Measurements from ENCODE around the gene USP7.

The USP7 gene

GRCh38 chr16:8948831-8949230 lies 14.9 kb downstream of the USP7 start:
- Histone ChIP-seq H3K27me3 (replicated peaks in 2 of 5; ENCODE audit: control insufficient read depth in 4 of 5, insufficient read depth in 5 of 5, low read length in 4 of 5) (no peaks in the 10 kb centered on the region), H3K4me1 (ENCODE audit: control extremely low read depth in 1 of 4, control insufficient read depth in 4 of 4, insufficient read depth in 4 of 4, low read length in 3 of 4) (peaks cover 10 to 44% (median 24%) of the 10 kb centered on the region in 4 experiments), H3K4me3 (ENCODE audit: control insufficient read depth in 1 of 7, extremely low read depth in 1 of 7, insufficient read depth in 4 of 7, low read depth in 2 of 7, low read length in 6 of 7) (no peak overlapping the region), H3K36me3 (ENCODE audit: control insufficient read depth in 4 of 4, insufficient read depth in 4 of 4, low read length in 3 of 4) (no peaks in the 10 kb centered on the region), H3K27ac (ENCODE audit: insufficient read depth in 1 of 2, low read depth in 1 of 2, low read length in 2 of 2, poor library complexity in 1 of 2, severe bottlenecking in 2 of 2) (no peak overlapping the region), H3K9me3 (ENCODE audit: control extremely low read depth in 1 of 5, control insufficient read depth in 4 of 5, insufficient read depth in 2 of 5, low read depth in 1 of 5, low read length in 4 of 5) (no peaks in the 10 kb centered on the region)
- CTCF ChIA-PET = interaction anchor here (1.2 to 3.7 kb wide), 4 partner anchors 12 to 60 kb away, joined by 3 to 18 read pairs (median 4); no protein-coding TSS in a partner anchor
- peak in 2 of 3 donors; percentile 17 to 31 for DNase-seq
- POLR2A ChIA-PET = interaction anchor here (0.9 kb wide), 1 partner anchor 48 kb away, joined by 3 read pairs; no protein-coding TSS in a partner anchor
- WGBS (ENCODE audit: insufficient coverage) = 83% methylated on average over 3 of the region's 5 CpGs

GRCh38 chr16:8948069-8948593 lies 15.6 kb downstream of the USP7 start:
- POLR2A ChIA-PET = interaction anchor here (0.9 kb wide), 1 partner anchor 48 kb away, joined by 3 read pairs; no protein-coding TSS in a partner anchor
- H3K36me3 ChIP-seq (ENCODE audit: control insufficient read depth in 4 of 4, insufficient read depth in 4 of 4, low read length in 3 of 4) = no peaks in the 10 kb centered on the region
- no peak overlapping the region for H3K27ac ChIP-seq (ENCODE audit: insufficient read depth in 1 of 2, low read depth in 1 of 2, low read length in 2 of 2, poor library complexity in 1 of 2, severe bottlenecking in 2 of 2)
- CTCF ChIA-PET = interaction anchor here (0.8 to 1.2 kb wide), 6 partner anchors 12 to 61 kb away, joined by 3 to 11 read pairs (median 3); no protein-coding TSS in a partner anchor
- H3K9me3 ChIP-seq (ENCODE audit: control extremely low read depth in 1 of 5, control insufficient read depth in 4 of 5, insufficient read depth in 2 of 5, low read depth in 1 of 5, low read length in 4 of 5) = no peaks in the 10 kb centered on the region
- 96% methylated on average over 5 of the region's 6 CpGs for WGBS (ENCODE audit: insufficient coverage)
- H3K4me1 ChIP-seq (ENCODE audit: control extremely low read depth in 1 of 4, control insufficient read depth in 4 of 4, insufficient read depth in 4 of 4, low read length in 3 of 4) = peaks cover 12 to 51% (median 28%) of the 10 kb centered on the region in 4 experiments
- no peaks in the 10 kb centered on the region for H3K27me3 ChIP-seq (replicated peaks in 2 of 5; ENCODE audit: control insufficient read depth in 4 of 5, insufficient read depth in 5 of 5, low read length in 4 of 5)
- DNase-seq = no peak
- no peak overlapping the region for H3K4me3 ChIP-seq (ENCODE audit: control insufficient read depth in 1 of 7, extremely low read depth in 1 of 7, insufficient read depth in 4 of 7, low read depth in 2 of 7, low read length in 6 of 7)

- peaks cover 12 to 56% (median 36%) of the 10 kb centered on the region in 4 experiments for H3K4me1 ChIP-seq (ENCODE audit: control extremely low read depth in 1 of 4, control insufficient read depth in 4 of 4, insufficient read depth in 4 of 4, low read length in 3 of 4)
- CTCF ChIA-PET = interaction anchor here (1.4 to 1.9 kb wide), 3 partner anchors 10 to 22 kb away, joined by 3 to 7 read pairs (median 6); no protein-coding TSS in a partner anchor
- H3K27me3 ChIP-seq (replicated peaks in 2 of 5; ENCODE audit: control insufficient read depth in 4 of 5, insufficient read depth in 5 of 5, low read length in 4 of 5) = no peaks in the 10 kb centered on the region
- no peaks in the 10 kb centered on the region for H3K36me3 ChIP-seq (ENCODE audit: control insufficient read depth in 4 of 4, insufficient read depth in 4 of 4, low read length in 3 of 4)
- no peak overlapping the region for H3K4me3 ChIP-seq (ENCODE audit: control insufficient read depth in 1 of 7, extremely low read depth in 1 of 7, insufficient read depth in 4 of 7, low read depth in 2 of 7, low read length in 6 of 7)
- 100% methylated on average over 1 of the region's 6 CpGs for WGBS (ENCODE audit: insufficient coverage)
- POLR2A ChIA-PET = no interaction called here
- H3K9me3 ChIP-seq (ENCODE audit: control extremely low read depth in 1 of 5, control insufficient read depth in 4 of 5, insufficient read depth in 2 of 5, low read depth in 1 of 5, low read length in 4 of 5) = no peaks in the 10 kb centered on the region
- H3K27ac ChIP-seq (ENCODE audit: insufficient read depth in 1 of 2, low read depth in 1 of 2, low read length in 2 of 2, poor library complexity in 1 of 2, severe bottlenecking in 2 of 2) = no peak overlapping the region
- DNase-seq = no peak
Observed at GRCh38 chr16:8946544-8946943, 17.2 kb downstream of the USP7 start.

- no peak for DNase-seq
- H3K9me3 ChIP-seq (ENCODE audit: control extremely low read depth in 1 of 5, control insufficient read depth in 4 of 5, insufficient read depth in 2 of 5, low read depth in 1 of 5, low read length in 4 of 5) = no peaks in the 10 kb centered on the region
- ChIA-PET POLR2A (no interaction called here), CTCF (interaction anchor here (0.7 to 1.9 kb wide), 4 partner anchors 9 to 47 kb away, joined by 3 to 7 read pairs (median 4); no protein-coding TSS in a partner anchor)
- WGBS (ENCODE audit: insufficient coverage) = 100% methylated on average over 1 of the region's 3 CpGs
- H3K27me3 ChIP-seq (replicated peaks in 2 of 5; ENCODE audit: control insufficient read depth in 4 of 5, insufficient read depth in 5 of 5, low read length in 4 of 5) = no peaks in the 10 kb centered on the region
- no peak overlapping the region for H3K27ac ChIP-seq (ENCODE audit: insufficient read depth in 1 of 2, low read depth in 1 of 2, low read length in 2 of 2, poor library complexity in 1 of 2, severe bottlenecking in 2 of 2)
- peaks cover 12 to 52% (median 33%) of the 10 kb centered on the region in 4 experiments for H3K4me1 ChIP-seq (ENCODE audit: control extremely low read depth in 1 of 4, control insufficient read depth in 4 of 4, insufficient read depth in 4 of 4, low read length in 3 of 4)
- H3K36me3 ChIP-seq (ENCODE audit: control insufficient read depth in 4 of 4, insufficient read depth in 4 of 4, low read length in 3 of 4) = no peaks in the 10 kb centered on the region
- H3K4me3 ChIP-seq (ENCODE audit: control insufficient read depth in 1 of 7, extremely low read depth in 1 of 7, insufficient read depth in 4 of 7, low read depth in 2 of 7, low read length in 6 of 7) = no peak overlapping the region
Observed at GRCh38 chr16:8945626-8946296, 17.9 kb downstream of the USP7 start.

- 60% methylated on average over 1 of the region's 5 CpGs for WGBS (ENCODE audit: insufficient coverage)
- Histone ChIP-seq H3K36me3 (ENCODE audit: control insufficient read depth in 4 of 4, insufficient read depth in 4 of 4, low read length in 3 of 4) (peaks cover 0 to 4% (median 0%) of the 10 kb centered on the region in 4 experiments), H3K27ac (ENCODE audit: insufficient read depth in 1 of 2, low read depth in 1 of 2, low read length in 2 of 2, poor library complexity in 1 of 2, severe bottlenecking in 2 of 2) (no peak overlapping the region), H3K4me1 (ENCODE audit: control extremely low read depth in 1 of 4, control insufficient read depth in 4 of 4, insufficient read depth in 4 of 4, low read length in 3 of 4) (peaks cover 7 to 39% (median 27%) of the 10 kb centered on the region in 4 experiments), H3K4me3 (ENCODE audit: control insufficient read depth in 1 of 7, extremely low read depth in 1 of 7, insufficient read depth in 4 of 7, low read depth in 2 of 7, low read length in 6 of 7) (peak overlapping the region in 5 of 7 experiments; percentile 7 to 59 (median 28)), H3K9me3 (ENCODE audit: control extremely low read depth in 1 of 5, control insufficient read depth in 4 of 5, insufficient read depth in 2 of 5, low read depth in 1 of 5, low read length in 4 of 5) (no peaks in the 10 kb centered on the region), H3K27me3 (replicated peaks in 2 of 5; ENCODE audit: control insufficient read depth in 4 of 5, insufficient read depth in 5 of 5, low read length in 4 of 5) (no peaks in the 10 kb centered on the region)
- ChIA-PET CTCF (interaction anchor here (0.6 to 1.9 kb wide), 3 partner anchors 10 to 23 kb away, joined by 4 to 6 read pairs (median 4); no protein-coding TSS in a partner anchor), POLR2A (no interaction called here)
- peak; percentile 39 to 84 (median 79) for DNase-seq
Observed at GRCh38 chr16:8943966-8944759, 19.5 kb downstream of the USP7 start.

GRCh38 chr16:8943001-8943763 lies 20.5 kb downstream of the USP7 start:
- H3K4me1 ChIP-seq (ENCODE audit: control extremely low read depth in 1 of 4, control insufficient read depth in 4 of 4, insufficient read depth in 4 of 4, low read length in 3 of 4) = peaks cover 7 to 34% (median 24%) of the 10 kb centered on the region in 4 experiments
- H3K36me3 ChIP-seq (ENCODE audit: control insufficient read depth in 4 of 4, insufficient read depth in 4 of 4, low read length in 3 of 4) = peaks cover 0 to 4% (median 0%) of the 10 kb centered on the region in 4 experiments
- no peak overlapping the region for H3K27ac ChIP-seq (ENCODE audit: insufficient read depth in 1 of 2, low read depth in 1 of 2, low read length in 2 of 2, poor library complexity in 1 of 2, severe bottlenecking in 2 of 2)
- POLR2A ChIA-PET = no interaction called here
- WGBS (ENCODE audit: insufficient coverage) = 92% methylated on average over 11 of the region's 14 CpGs
- DNase-seq = no peak
- H3K9me3 ChIP-seq (ENCODE audit: control extremely low read depth in 1 of 5, control insufficient read depth in 4 of 5, insufficient read depth in 2 of 5, low read depth in 1 of 5, low read length in 4 of 5) = no peaks in the 10 kb centered on the region
- CTCF ChIA-PET = interaction anchor here (0.7 to 1.4 kb wide), 4 partner anchors 9 to 65 kb away, joined by 4 to 5 read pairs (median 4); no protein-coding TSS in a partner anchor
- H3K27me3 ChIP-seq (replicated peaks in 2 of 5; ENCODE audit: control insufficient read depth in 4 of 5, insufficient read depth in 5 of 5, low read length in 4 of 5) = no peaks in the 10 kb centered on the region
- no peak overlapping the region for H3K4me3 ChIP-seq (ENCODE audit: control insufficient read depth in 1 of 7, extremely low read depth in 1 of 7, insufficient read depth in 4 of 7, low read depth in 2 of 7, low read length in 6 of 7)
